Measurements from ENCODE around the gene SLCO2A1.

Gene SLCO2A1

GRCh38 chr3:134001251-134001650 is 28.5 kb downstream of the SLCO2A1 start:
- DNase-seq (ENCODE audit: low read depth): no peak
- no peak overlapping the region for H3K4me3 ChIP-seq (replicated peaks; ENCODE audit: low read depth, low read length)
- no peak for TF ChIP-seq CTCF (IDR thresholded peaks at IDR 0.05; ENCODE audit: low read length, missing control alignments)

- TF ChIP-seq CTCF (IDR thresholded peaks at IDR 0.05; ENCODE audit: low read length, missing control alignments): no peak
- DNase-seq (ENCODE audit: low read depth): no peak
- no peak overlapping the region for H3K4me3 ChIP-seq (replicated peaks; ENCODE audit: low read depth, low read length)
Measured at GRCh38 chr3:133999891-134000685, 29.6 kb downstream of the SLCO2A1 start.

DNA sequence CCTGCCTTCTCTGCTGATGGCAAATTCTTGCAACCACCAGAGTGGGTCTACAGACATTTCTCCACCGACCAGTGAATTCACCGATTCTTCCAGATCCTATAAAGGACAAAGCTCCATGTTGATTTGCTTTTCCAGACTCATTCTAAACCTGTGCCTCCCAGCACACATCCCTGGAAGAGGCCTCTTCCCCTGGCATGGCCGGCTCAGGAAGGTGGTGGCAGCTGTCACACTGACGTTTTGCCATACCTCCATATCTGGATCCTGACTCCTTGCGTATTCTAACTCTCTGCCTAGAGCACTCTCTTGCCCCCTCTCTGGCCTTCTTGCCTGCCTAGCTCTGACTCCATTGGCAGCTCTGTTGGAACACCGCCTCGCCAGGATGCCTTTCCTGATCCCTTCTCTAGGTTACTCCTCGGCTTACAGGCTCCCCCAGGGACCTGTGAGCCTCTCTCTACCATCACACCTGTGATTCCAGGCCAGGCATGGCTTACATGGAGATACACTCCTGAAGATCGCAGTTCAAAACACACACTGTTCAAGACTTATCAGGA is 31.0 kb downstream of the SLCO2A1 start:
- no peak for TF ChIP-seq CTCF (IDR thresholded peaks at IDR 0.05; ENCODE audit: low read length, missing control alignments)
- no peak overlapping the region for H3K4me3 ChIP-seq (replicated peaks; ENCODE audit: low read depth, low read length)
- DNase-seq (ENCODE audit: low read depth): no peak

GRCh38 chr3:133997871-133998635 is 31.7 kb downstream of the SLCO2A1 start:
- no peak for DNase-seq (ENCODE audit: low read depth)
- no peak for TF ChIP-seq CTCF (IDR thresholded peaks at IDR 0.05; ENCODE audit: low read length, missing control alignments)
- H3K4me3 ChIP-seq (replicated peaks; ENCODE audit: low read depth, low read length): no peak overlapping the region

DNA sequence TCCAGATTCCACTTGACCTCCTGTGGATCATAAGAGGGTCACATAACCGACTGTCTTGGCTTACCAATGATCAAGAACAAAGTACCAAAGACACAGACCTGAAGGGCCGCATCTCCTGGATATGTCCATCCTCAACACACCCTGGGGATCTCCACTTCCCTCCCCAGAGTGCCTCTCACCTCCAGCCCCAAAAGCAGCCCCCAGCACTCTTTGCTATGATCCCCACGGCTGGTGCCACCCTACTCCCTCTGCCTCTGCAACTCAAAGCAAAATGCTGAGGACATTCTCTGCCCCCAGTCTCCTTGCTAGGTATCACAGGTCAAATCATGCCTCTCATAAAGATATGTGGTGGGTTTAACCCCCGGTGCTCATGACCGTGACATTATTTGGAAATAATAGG is 32.7 kb downstream of the SLCO2A1 start:
- TF ChIP-seq CTCF (IDR thresholded peaks at IDR 0.05; ENCODE audit: low read length, missing control alignments): no peak
- H3K4me3 ChIP-seq (replicated peaks; ENCODE audit: low read depth, low read length): no peak overlapping the region
- no peak for DNase-seq (ENCODE audit: low read depth)

GRCh38 chr3:133996251-133996661 is 33.5 kb downstream of the SLCO2A1 start:
- no peak overlapping the region for H3K4me3 ChIP-seq (replicated peaks; ENCODE audit: low read depth, low read length)
- no peak for DNase-seq (ENCODE audit: low read depth)
- no peak for TF ChIP-seq CTCF (IDR thresholded peaks at IDR 0.05; ENCODE audit: low read length, missing control alignments)

All from fibroblast of pulmonary artery (primary cell).